GM10266 (cell line): ENCODE measurements around the gene DYNC1LI1.

Experiments used
- DNase-seq: peaks from one replicate; pipeline ENCODE4 v3.0.0; 2012; ENCODE audit errors: extremely low spot score
- TF ChIP-seq, protein P1 (sequence below): IDR thresholded peaks from 2 replicates; pipeline ENCODE4 v1.5.1; 2012; ENCODE audit warnings: mild to moderate bottlenecking, low read depth; ENCODE audit not compliant: control insufficient read depth, insufficient read depth; ENCODE audit errors: missing control alignments

The DYNC1LI1 gene

DNA sequence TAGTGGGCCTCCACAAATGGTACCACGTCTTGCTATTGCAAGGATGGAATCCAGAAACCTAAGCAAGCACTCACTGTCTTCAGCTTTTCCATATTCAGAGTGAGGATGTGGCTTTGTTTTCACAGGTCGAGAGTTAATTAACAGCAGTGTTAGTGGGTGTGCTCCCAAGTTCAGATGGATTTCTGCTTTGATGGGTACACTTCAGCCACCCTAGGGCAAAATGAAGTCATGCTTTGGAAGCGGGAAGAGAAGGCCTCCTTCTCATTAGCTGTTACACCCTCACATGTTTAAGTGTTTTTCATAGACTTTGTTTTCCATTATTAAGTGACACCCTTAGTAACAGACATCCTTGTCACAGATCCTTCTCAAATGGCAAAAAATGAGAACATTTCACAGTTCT is 36.3 kb upstream of the DYNC1LI1 start:
- TF ChIP-seq, protein P1, sequence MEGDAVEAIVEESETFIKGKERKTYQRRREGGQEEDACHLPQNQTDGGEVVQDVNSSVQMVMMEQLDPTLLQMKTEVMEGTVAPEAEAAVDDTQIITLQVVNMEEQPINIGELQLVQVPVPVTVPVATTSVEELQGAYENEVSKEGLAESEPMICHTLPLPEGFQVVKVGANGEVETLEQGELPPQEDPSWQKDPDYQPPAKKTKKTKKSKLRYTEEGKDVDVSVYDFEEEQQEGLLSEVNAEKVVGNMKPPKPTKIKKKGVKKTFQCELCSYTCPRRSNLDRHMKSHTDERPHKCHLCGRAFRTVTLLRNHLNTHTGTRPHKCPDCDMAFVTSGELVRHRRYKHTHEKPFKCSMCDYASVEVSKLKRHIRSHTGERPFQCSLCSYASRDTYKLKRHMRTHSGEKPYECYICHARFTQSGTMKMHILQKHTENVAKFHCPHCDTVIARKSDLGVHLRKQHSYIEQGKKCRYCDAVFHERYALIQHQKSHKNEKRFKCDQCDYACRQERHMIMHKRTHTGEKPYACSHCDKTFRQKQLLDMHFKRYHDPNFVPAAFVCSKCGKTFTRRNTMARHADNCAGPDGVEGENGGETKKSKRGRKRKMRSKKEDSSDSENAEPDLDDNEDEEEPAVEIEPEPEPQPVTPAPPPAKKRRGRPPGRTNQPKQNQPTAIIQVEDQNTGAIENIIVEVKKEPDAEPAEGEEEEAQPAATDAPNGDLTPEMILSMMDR: no peak
- DNase-seq: no peak

DNA sequence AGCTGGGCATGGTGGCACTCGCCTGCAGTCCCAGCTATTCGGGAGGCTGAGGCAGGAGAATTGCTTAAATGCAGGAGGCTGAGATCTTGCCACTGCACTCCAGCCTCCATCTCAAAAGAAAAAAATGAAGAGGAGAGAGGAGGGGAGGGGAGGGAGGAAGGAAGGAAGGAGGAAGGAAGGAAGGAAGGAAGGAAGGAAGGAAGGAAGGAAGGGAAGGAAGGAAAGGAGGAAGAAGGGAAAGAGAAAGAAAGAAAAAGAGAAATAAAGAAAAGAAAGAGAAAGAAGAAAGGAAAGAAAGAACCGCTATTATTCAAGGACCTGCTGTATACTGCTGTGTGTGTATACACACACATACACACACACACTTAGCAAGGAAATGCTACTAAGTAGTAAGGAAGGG is 35.6 kb upstream of the DYNC1LI1 start:
- TF ChIP-seq, protein P1: no peak
- no peak for DNase-seq

DNA sequence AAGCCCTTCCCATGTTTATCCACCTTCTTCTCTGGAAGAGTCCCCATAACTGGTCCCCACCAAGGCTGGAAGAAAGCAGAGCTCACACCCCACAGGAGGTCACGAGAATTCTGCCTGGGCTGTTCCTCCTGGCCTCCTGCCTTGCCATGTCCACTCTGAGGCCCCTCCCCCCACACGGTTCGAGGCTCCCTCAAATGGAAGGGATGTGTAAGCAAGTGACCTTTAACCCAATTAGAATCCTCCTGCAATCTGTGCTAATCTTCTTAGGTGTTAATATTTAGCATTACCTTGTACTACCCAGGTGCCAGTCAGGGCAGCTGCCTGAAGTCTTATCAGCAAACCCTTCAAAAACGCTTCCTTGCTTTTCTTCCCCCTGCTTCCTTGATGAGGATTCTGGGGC is 32.4 kb upstream of the DYNC1LI1 start:
- TF ChIP-seq, protein P1: no peak
- DNase-seq: no peak

DNA sequence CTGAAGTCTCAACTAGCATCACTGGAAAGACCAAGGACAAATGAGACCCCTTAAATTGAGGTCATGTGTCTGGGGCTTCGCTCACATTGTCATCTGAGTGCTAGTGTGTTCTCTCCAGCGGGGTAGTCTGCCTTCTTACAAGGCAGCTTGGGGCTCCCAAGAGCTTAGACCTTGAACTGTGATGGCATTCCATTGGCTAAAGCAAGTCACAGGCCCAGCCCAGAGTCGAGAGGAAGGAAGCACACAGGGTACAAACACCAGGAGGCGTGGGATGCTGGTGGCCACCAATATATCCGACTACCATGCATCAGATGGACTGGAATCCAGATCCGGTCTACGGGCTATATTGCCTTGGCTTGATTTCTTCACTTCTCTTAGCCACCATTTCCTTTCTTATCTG is 31.5 kb upstream of the DYNC1LI1 start:
- DNase-seq: no peak
- TF ChIP-seq, protein P1: no peak

DNA sequence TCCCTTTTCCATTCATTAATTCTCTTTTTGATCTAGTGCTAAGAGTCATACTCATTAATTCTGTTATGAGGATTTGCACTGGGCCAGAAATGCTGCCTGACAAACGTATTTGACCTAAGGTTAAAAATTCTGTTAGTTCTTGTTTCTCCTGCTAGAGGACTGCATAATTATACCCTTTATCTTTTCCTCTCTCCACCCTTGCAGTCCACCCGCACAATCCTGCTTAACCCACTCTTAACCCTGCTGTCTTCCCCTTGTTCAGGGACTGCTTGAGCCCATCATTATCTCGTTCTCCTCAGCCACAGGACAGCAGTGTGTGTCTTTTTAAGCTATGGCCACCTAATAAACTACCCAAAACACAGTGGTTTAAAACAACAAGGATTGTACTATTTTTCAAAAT is 31.1 kb upstream of the DYNC1LI1 start:
- TF ChIP-seq, protein P1: no peak
- DNase-seq: no peak

DNA sequence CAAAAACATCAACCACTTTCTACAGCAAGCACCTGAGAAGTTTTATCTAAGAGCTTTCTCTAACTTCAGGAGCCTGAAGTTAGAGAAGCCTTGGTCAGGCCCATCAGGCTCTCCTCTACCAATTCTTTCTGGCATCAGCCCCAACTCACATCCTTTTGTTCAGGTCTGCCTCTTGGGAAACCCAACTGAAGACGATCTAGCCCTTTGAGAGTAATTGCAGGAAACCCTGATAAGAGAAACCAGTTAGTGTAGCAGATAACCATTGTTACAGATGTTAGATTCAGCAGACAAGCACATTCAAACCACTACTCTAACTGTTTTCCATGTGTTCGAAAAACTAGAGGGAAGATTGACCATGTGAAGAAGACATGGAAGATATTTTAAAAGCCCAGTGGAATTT is 27.0 kb upstream of the DYNC1LI1 start:
- no peak for DNase-seq
- TF ChIP-seq, protein P1: no peak

DNA sequence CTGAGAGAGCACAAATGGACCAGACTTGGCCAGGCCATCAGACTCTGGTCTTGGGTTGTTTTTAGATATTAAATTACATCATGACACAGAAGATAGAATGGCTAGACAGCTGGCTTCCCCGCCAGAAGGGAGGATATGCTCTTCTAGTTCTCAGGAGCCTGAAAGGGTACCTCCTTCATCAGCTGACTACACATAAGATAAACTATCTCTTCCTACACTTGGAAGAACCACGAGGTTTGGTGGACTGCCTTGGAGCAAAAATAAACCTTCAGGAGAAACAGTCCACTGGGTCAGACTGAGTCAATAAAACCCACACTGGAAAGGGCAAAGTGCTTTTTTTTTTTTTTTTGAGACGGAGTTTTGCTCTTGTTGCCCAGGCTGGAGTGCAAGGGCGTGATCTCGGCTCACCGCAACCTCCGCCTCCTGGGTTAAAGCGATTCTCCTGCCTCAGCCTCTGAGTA is 26.3 kb upstream of the DYNC1LI1 start:
- TF ChIP-seq, protein P1: no peak
- DNase-seq: no peak
